Effector memory CD8-positive, alpha-beta T cell (primary cell): ENCODE results near the gene PDE3A.
A peak's percentile ranks its signal among the peaks of the same experiment; 100 is the strongest.

Experiments
- ATAC-seq: fragments of 150-1000 bp; cut with Tn5 transposase; replicated peaks from 2 replicates; pipeline ENCODE4 v1.10.0; 2021; ENCODE audit warnings: mild to moderate bottlenecking, moderate library complexity
- DNase-seq, 3 experiments: peaks; one replicate each; pipeline ENCODE4 v3.0.0; 2021
- H3K27ac Mint-ChIP-seq, 2 donors: one replicate each; pipeline ENCODE4 v1.8.0; 2022; ENCODE audit warnings: mild to moderate bottlenecking in 2 of 2, mixed read lengths in 2 of 2, moderate library complexity in 2 of 2
- H3K27me3 Mint-ChIP-seq, 2 donors: one replicate each; pipeline ENCODE4 v1.8.0; 2022; ENCODE audit warnings: mixed read lengths in 2 of 2
- H3K36me3 Mint-ChIP-seq: one replicate; pipeline ENCODE4 v1.8.0; 2022; ENCODE audit warnings: mild to moderate bottlenecking, moderate library complexity, mixed read lengths; ENCODE audit not compliant: insufficient read depth
- H3K4me1 Mint-ChIP-seq, 2 donors: one replicate each; pipeline ENCODE4 v1.8.0; 2022; ENCODE audit warnings: low read depth in 2 of 2, mixed read lengths in 2 of 2
- H3K4me3 Mint-ChIP-seq, 2 donors: one replicate each; pipeline ENCODE4 v1.8.0; 2022; ENCODE audit warnings: mild to moderate bottlenecking in 2 of 2, mixed read lengths in 2 of 2, moderate library complexity in 2 of 2
- H3K9me3 Mint-ChIP-seq, 2 donors: one replicate each; pipeline ENCODE4 v1.8.0; 2022; ENCODE audit warnings: mixed read lengths in 2 of 2

Gene PDE3A

DNA sequence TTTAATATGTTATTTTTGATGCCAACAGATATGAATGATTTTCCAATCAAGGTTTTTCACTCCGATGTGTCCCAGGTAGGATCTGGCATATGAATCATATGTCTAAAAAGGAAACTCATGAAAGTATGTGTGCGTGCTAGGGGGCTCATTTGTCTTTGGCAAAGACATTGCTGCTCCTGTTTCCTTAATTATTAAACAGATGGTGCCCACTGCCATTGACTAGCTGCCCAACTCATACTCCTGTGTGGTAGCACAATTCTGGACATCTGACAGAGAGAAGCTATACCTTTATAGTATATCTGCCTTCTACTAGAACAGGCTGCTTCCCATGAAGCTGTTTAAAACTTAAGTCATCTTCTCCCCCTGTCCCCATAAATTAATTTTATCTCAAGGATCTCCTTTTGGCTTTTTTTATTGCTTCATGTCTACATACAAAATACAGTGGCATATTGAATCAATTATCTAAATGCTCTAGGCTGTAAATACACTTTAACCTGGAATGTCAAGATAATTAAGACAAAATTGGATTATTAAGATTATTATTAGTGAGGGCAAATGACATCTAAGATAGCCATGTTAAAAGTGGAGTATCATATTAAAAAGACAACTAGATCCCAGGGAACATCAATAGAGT, 1.4 kb upstream of the PDE3A start:
- Mint-ChIP-seq H3K27me3 (peaks cover 36 to 45% of the 10 kb centered on the region in 2 donors), H3K4me1 (peaks cover 0 to 7% of the 10 kb centered on the region in 2 donors), H3K4me3 (no peak overlapping the region), H3K36me3 (peaks cover 4% of the 10 kb centered on the region), H3K27ac (no peak overlapping the region), H3K9me3 (no peaks in the 10 kb centered on the region)
- DNase-seq, result no peak
- ATAC-seq, result no peak

DNA sequence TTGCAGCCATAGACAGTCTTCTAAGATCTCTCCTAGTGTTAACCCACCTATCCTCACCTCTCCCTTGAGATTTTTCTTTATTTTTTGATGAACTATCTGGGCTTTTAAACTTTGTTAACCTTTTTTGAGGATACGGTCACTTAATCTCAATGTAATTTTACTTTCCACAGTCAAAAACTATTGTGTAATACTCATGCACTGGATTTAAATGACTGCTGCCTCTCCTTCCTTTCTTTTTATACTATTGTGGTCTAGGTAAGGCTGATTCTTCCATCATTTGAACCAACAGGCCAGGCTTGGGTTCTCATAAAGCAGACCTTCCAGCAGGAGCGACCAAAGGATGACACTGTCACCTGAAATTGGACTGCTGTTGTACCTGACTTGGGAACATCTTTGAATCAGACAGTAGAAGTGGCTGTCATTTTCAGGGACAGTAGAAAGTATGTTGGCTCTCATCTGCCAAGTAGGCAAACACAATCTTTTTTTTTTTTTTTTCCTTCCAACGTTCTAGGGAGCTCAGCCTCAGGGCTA, 689 bp upstream of the PDE3A start:
- Mint-ChIP-seq H3K9me3 (no peaks in the 10 kb centered on the region), H3K4me3 (no peak overlapping the region), H3K27me3 (peaks cover 36 to 45% of the 10 kb centered on the region in 2 donors), H3K4me1 (peaks cover 0 to 7% of the 10 kb centered on the region in 2 donors), H3K27ac (no peak overlapping the region), H3K36me3 (peaks cover 4% of the 10 kb centered on the region)
- ATAC-seq (no peak), DNase-seq (no peak)

DNA sequence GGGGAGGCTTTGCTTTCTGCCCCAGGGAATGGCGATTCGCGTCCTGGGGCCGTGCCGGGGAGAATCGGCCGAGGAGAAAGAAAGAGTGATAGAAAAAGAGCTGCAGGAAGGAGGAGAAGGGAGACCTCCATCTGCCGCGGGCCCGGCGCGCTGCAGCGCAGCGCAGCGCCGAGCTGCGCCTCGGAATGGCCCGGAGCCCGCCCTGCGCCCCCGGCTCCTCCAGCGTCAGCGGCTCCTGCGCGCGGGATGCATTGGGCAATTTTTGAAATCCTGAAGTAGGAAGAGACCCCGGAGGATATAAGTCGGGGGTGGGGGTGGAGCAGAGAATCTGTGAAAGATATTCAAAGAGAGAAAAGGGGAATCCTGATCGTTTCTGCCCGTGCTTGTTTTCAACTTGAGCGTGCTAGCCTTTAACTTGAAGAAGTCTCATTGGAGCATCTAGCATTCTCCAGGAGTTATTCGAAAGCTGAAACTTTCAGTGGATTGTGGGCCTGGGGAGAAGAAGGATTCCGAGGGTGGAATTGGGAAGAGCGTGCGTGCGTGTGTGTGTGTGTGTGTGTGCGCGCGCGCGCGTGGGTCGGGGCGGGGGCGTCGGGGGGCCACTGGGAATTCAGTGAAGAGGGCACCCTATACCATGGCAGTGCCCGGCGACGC, 441 bp downstream of the PDE3A start:
- Mint-ChIP-seq H3K4me3 (peak overlapping the region; percentile 4 to 25), H3K36me3 (peaks cover 4% of the 10 kb centered on the region), H3K27me3 (peaks cover 40 to 51% of the 10 kb centered on the region in 2 donors), H3K27ac (no peak overlapping the region), H3K9me3 (no peaks in the 10 kb centered on the region), H3K4me1 (peaks cover 0 to 7% of the 10 kb centered on the region in 2 donors)
- no peak for DNase-seq
- ATAC-seq, result no peak

DNA sequence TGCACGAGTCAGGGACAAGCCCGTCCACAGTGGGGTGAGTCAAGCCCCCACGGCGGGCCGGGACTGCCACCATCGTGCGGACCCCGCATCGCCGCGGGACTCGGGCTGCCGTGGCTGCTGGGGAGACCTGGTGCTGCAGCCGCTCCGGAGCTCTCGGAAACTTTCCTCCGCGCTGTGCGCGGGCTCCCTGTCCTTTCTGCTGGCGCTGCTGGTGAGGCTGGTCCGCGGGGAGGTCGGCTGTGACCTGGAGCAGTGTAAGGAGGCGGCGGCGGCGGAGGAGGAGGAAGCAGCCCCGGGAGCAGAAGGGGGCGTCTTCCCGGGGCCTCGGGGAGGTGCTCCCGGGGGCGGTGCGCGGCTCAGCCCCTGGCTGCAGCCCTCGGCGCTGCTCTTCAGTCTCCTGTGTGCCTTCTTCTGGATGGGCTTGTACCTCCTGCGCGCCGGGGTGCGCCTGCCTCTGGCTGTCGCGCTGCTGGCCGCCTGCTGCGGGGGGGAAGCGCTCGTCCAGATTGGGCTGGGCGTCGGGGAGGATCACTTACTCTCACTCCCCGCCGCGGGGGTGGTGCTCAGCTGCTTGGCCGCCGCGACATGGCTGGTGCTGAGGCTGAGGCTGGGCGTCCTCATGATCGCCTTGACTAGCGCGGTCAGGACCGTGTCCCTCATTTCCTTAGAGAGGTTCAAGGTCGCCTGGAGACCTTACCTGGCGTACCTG, 1.1 kb downstream of the PDE3A start:
- H3K36me3 Mint-ChIP-seq, result peaks cover 4% of the 10 kb centered on the region
- H3K27ac Mint-ChIP-seq, result no peak overlapping the region
- H3K27me3 Mint-ChIP-seq, result peaks cover 44 to 57% of the 10 kb centered on the region in 2 donors
- H3K9me3 Mint-ChIP-seq, result no peaks in the 10 kb centered on the region
- peaks cover 0 to 7% of the 10 kb centered on the region in 2 donors for H3K4me1 Mint-ChIP-seq
- H3K4me3 Mint-ChIP-seq, result peak overlapping the region in 1 of 2 donors; percentile 41
- DNase-seq (no peak), ATAC-seq (no peak)

DNA sequence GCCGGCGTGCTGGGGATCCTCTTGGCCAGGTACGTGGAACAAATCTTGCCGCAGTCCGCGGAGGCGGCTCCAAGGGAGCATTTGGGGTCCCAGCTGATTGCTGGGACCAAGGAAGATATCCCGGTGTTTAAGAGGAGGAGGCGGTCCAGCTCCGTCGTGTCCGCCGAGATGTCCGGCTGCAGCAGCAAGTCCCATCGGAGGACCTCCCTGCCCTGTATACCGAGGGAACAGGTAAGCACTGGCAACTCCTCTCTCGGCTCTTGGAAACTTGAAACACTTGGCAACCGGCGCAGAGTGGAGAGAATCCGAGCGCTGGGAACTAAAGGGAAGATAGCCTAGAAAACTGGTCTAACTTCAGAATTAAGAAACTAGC, 1.7 kb downstream of the PDE3A start:
- H3K4me3 Mint-ChIP-seq, result peak overlapping the region in 1 of 2 donors; percentile 41

DNA sequence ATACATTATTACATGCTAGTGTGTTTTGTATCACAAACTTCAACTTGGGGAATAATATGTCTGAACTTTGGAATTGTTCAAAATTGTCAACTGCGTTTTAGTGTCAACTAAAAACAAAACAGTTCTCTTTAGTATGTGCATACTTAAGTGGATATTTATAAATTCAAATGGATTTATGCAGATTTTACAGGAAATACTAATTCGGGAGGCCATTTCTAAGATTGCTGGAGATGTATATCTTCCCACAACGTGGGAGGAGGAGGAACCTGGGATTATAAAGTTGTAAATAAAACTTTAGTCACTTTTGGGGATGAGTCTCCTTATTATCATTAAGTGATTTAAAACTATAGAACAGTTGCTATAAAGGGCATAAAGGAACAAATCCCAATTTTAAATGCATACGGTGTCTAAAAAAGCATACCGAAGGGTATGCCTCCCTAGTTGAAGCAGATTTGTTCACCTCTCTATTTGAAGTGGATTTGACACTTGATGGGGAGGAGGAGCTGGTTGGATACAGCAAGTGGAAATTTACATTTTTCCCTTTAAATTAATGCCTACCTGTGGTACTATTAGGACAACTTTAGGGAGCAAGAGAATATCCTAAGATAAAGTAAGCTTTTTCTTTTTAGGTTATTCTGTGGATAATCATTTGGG, 2.7 kb downstream of the PDE3A start:
- peaks cover 0 to 7% of the 10 kb centered on the region in 2 donors for H3K4me1 Mint-ChIP-seq
- ATAC-seq (no peak), DNase-seq (no peak)
- no peak overlapping the region for H3K27ac Mint-ChIP-seq
- no peak overlapping the region for H3K4me3 Mint-ChIP-seq
- no peaks in the 10 kb centered on the region for H3K9me3 Mint-ChIP-seq
- H3K36me3 Mint-ChIP-seq, result peaks cover 4% of the 10 kb centered on the region
- H3K27me3 Mint-ChIP-seq, result peaks cover 44 to 57% of the 10 kb centered on the region in 2 donors

More for the DNA sequence above, 1.7 kb downstream of the PDE3A start:
- Mint-ChIP-seq H3K27ac (no peak overlapping the region), H3K9me3 (no peaks in the 10 kb centered on the region), H3K4me1 (peaks cover 0 to 7% of the 10 kb centered on the region in 2 donors), H3K36me3 (peaks cover 4% of the 10 kb centered on the region), H3K27me3 (peaks cover 44 to 57% of the 10 kb centered on the region in 2 donors)
- ATAC-seq (no peak), DNase-seq (no peak)

DNA sequence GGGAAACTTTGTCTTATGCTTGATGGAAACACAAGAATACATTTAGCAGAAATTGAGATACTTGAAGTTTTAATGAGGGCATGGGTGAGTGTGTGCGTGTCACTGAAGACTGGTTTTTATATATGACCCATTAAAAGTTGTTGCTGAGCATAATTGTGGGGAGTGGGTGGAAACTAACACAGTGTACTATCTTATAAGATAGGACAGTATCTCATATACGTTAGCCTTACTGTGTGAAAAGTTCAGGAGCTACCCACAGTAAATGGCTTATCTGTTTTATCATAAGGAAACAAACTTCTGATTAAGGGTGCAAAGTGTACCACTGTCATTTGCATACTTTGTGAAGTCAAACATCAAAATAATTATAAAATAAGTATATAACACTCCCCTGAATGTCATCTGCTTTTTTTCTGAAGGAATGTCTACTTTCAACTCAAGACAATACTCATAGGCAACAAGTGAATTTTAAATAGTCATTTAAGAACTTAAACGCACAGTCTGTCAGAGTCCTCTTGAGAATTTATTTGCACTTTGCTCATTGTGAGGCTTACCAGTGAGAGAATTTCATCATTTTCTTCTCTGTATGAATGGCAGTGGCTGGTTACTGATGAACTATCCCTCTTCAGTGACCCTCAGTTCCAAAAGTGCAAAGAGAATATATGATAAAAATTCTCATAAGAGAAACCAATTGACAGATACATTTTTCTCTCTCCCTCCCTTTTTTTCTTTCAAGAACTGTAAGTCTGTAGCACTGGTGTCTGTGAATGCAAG, 4.2 kb downstream of the PDE3A start:
- Mint-ChIP-seq H3K27me3 (peaks cover 40 to 51% of the 10 kb centered on the region in 2 donors), H3K4me3 (no peak overlapping the region), H3K9me3 (no peaks in the 10 kb centered on the region), H3K27ac (no peak overlapping the region), H3K4me1 (peaks cover 0 to 7% of the 10 kb centered on the region in 2 donors), H3K36me3 (peaks cover 4% of the 10 kb centered on the region)
- DNase-seq, result no peak
- no peak for ATAC-seq

DNA sequence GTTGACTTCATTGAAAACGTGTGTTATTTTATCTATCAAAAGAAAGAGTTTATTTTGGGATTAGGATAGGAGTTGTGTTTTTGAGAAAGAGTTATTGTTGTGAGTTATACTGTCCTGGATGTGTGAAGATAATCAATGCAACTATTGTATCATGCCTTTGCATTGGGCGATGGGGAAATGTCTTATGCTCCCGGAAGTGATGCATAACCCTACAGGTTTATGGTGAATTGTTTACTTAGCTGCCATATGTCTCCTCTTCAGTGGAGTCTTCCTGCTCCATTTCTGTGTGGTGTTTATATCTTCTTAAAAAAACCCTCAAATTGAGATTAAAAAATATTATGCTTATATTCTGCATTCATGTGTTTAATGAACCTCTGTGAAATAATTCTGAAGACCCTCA, 6.5 kb downstream of the PDE3A start:
- Mint-ChIP-seq H3K9me3 (no peaks in the 10 kb centered on the region), H3K4me1 (no peaks in the 10 kb centered on the region), H3K4me3 (no peak overlapping the region), H3K27ac (no peak overlapping the region), H3K27me3 (peaks cover 21 to 28% of the 10 kb centered on the region in 2 donors), H3K36me3 (peaks cover 4% of the 10 kb centered on the region)
- ATAC-seq (no peak), DNase-seq (no peak)

DNA sequence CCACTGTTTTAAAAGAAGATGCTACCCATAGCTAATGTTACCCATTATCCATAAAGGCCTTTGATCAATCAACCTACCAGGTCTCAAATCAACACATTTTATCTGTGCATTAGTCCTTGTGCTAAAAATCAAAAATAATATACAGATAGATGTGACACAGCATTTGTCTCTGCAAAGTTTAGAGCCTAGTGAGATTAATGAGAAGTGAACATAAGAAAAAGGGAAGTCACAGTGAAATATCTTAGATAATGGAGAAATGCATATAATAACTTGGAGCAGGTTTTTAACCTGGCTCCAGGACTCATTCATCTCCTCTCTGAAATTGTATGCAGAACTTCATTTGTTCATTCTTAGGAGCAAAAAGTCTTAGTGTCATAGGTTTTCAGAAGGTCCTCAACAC, 7.2 kb downstream of the PDE3A start:
- Mint-ChIP-seq H3K4me1 (no peaks in the 10 kb centered on the region), H3K4me3 (no peak overlapping the region), H3K27ac (no peak overlapping the region), H3K36me3 (peaks cover 4% of the 10 kb centered on the region), H3K9me3 (no peaks in the 10 kb centered on the region), H3K27me3 (peaks cover 13 to 20% of the 10 kb centered on the region in 2 donors)
- no peak for DNase-seq
- ATAC-seq, result no peak

DNA sequence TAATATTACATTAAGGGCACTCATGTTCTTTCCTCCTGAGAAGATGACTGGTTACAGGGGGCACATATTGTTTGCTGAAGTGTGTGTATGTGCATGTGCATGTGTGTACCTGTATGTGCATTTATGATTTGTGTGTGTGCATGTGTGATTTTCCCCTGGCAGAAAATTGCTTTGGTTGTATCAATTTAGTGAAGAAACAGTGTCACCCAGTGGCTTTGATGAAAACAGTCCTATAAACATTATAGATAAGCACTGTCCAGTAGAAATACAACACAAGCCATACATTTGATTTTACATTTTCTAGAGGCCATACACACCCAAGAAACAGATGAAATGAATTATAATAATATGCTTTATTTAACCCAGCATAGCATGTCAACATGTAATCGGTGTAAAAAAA, 8.6 kb downstream of the PDE3A start:
- ATAC-seq (no peak), DNase-seq (no peak)
- Mint-ChIP-seq H3K9me3 (no peaks in the 10 kb centered on the region), H3K36me3 (no peaks in the 10 kb centered on the region), H3K4me3 (no peak overlapping the region), H3K27me3 (peaks cover 8 to 12% of the 10 kb centered on the region in 2 donors), H3K4me1 (no peaks in the 10 kb centered on the region), H3K27ac (no peak overlapping the region)

DNA sequence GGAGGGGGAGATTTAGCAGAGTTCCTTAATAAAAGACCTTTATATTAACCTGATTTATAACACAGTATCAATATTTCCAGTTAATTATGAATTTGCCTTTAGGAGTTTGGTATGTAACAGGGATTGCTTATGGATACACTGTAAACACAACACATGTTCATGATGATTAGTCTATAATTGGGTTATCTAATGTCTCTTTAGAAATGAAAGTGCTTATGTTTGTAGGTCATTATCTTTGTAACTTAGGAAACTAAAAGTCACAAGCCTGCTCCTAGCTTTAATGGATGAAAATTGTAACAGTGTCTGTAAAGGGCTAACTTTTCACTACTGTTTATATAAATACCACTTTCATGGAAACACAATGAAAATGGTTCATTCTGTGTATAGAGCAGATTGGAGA, 9.4 kb downstream of the PDE3A start:
- Mint-ChIP-seq H3K27ac (no peak overlapping the region), H3K4me3 (no peak overlapping the region), H3K36me3 (no peaks in the 10 kb centered on the region), H3K4me1 (no peaks in the 10 kb centered on the region), H3K27me3 (peaks cover 8 to 12% of the 10 kb centered on the region in 2 donors), H3K9me3 (no peaks in the 10 kb centered on the region)
- DNase-seq (no peak), ATAC-seq (no peak)

DNA sequence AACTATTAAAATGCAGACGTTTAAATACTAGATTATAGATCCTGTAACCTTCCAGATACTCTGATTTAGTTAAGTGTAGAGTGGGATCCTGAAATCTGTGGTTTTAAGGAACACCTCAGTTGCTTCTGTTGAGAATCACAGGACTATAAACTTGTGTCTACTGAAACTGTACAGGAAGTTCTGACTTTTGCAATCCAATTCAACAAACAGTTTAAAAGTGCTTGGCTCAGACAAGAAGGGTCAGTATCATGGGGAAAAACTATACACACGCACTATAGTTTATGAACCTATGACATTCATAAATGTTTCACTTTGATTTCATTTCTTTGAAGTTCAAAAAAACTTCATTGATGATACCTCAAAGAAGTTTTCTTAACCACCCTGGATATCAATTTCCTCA, 13.8 kb downstream of the PDE3A start:
- no peaks in the 10 kb centered on the region for H3K4me1 Mint-ChIP-seq
- no peak overlapping the region for H3K4me3 Mint-ChIP-seq
- no peaks in the 10 kb centered on the region for H3K36me3 Mint-ChIP-seq
- no peaks in the 10 kb centered on the region for H3K27me3 Mint-ChIP-seq
- DNase-seq, result no peak
- no peak for ATAC-seq
- no peak overlapping the region for H3K27ac Mint-ChIP-seq
- H3K9me3 Mint-ChIP-seq, result no peaks in the 10 kb centered on the region

DNA sequence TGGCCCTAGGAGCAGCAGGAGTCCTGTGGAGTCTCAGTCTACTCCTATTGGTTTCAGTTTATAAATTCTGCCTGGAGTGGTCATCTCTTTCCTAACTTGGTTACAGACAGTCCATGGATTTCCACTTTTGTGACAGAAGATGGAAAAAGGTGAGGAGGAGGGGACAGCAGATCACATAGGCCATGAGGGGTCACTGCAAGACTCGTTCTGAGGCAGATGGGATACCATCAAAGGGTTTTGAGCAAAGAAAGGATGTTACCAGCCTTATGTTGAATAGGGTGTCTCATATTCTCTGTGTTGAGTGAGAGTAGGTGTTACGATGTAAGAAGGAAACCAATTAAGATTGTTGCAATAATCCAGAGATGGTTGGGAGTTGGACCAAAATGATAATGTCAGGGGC, 15.3 kb downstream of the PDE3A start:
- H3K36me3 Mint-ChIP-seq, result no peaks in the 10 kb centered on the region

More for the DNA sequence above, 15.3 kb downstream of the PDE3A start:
- no peaks in the 10 kb centered on the region for H3K27me3 Mint-ChIP-seq
- no peak for DNase-seq
- no peaks in the 10 kb centered on the region for H3K4me1 Mint-ChIP-seq
- H3K9me3 Mint-ChIP-seq, result no peaks in the 10 kb centered on the region
- no peak for ATAC-seq
- no peak overlapping the region for H3K27ac Mint-ChIP-seq
- no peak overlapping the region for H3K4me3 Mint-ChIP-seq
